Measurements from ENCODE around the gene TMEM54.

DNA sequence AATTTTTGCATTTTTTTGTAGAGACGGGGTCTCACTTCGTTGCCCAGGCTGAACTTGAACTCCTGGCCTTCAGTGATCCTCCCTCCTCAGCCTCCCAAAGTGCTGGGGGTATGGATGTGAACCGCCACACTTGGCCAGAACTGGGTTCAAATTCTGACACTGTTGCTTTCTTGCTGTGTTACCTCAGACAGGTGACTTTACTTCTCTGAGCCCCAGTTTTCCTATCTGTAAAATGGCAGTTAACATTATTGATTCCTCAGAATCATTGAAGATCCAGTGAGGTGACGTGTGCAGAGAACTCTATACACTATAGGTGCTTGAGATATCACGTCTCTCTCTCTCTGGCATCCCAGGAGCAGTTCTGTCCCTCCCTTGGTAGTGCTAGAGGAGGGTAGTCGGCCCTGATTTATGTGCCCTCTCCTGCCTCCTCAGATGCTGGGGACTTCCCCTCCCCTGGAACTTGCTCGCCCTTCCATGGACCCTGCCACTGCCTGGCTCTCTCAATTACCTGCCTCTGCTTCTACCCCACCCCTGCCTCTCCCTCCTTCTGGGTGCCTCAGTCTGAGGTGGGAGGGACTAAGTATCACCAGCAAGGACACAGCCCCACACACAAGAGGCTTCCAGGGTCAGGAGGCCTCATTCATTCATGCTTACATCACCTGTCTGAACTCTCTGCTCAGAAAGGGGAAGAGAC lies 17.7 kb downstream of the TMEM54 start:
- TF ChIP-seq, protein P1, sequence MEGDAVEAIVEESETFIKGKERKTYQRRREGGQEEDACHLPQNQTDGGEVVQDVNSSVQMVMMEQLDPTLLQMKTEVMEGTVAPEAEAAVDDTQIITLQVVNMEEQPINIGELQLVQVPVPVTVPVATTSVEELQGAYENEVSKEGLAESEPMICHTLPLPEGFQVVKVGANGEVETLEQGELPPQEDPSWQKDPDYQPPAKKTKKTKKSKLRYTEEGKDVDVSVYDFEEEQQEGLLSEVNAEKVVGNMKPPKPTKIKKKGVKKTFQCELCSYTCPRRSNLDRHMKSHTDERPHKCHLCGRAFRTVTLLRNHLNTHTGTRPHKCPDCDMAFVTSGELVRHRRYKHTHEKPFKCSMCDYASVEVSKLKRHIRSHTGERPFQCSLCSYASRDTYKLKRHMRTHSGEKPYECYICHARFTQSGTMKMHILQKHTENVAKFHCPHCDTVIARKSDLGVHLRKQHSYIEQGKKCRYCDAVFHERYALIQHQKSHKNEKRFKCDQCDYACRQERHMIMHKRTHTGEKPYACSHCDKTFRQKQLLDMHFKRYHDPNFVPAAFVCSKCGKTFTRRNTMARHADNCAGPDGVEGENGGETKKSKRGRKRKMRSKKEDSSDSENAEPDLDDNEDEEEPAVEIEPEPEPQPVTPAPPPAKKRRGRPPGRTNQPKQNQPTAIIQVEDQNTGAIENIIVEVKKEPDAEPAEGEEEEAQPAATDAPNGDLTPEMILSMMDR (conservative IDR thresholded peaks at IDR 0.05 in 1 of 2, IDR thresholded peaks at IDR 0.05 in 1 of 2; ENCODE audit: extremely low read depth in 1 of 2, insufficient read depth in 1 of 2, low read depth in 1 of 2, low read length in 2 of 2), result no peak
- TF ChIP-seq EZH2 (IDR thresholded peaks at IDR 0.05; ENCODE audit: borderline replicate concordance, low read length), result no peak

Data from mammary epithelial cell (primary cell).